Osteocyte (in vitro differentiated cells): ENCODE results near the gene HAAO. TPM values are rescaled to one million over a fixed set of nuclear protein-coding genes. Genes with fewer than 3 reads are reported as not detected.

Experiments used
- DNase-seq: peaks from one replicate; pipeline ENCODE4 v3.0.0; 2021; ENCODE audit warnings: mixed read lengths; ENCODE audit not compliant: unreplicated experiment; ENCODE audit errors: extremely low spot score
- H3K27ac Mint-ChIP-seq: one replicate; pipeline ENCODE4 v1.8.0; 2021; ENCODE audit warnings: mild to moderate bottlenecking, mixed read lengths; ENCODE audit not compliant: unreplicated experiment
- H3K27me3 Mint-ChIP-seq: one replicate; pipeline ENCODE4 v1.8.0; 2021; ENCODE audit warnings: mixed read lengths; ENCODE audit not compliant: unreplicated experiment
- H3K36me3 Mint-ChIP-seq: one replicate; pipeline ENCODE4 v1.8.0; 2021; ENCODE audit warnings: mixed read lengths; ENCODE audit not compliant: unreplicated experiment
- H3K4me1 Mint-ChIP-seq: one replicate; pipeline ENCODE4 v1.8.0; 2021; ENCODE audit warnings: mixed read lengths; ENCODE audit not compliant: unreplicated experiment
- H3K4me3 Mint-ChIP-seq: one replicate; pipeline ENCODE4 v1.8.0; 2021; ENCODE audit warnings: mild to moderate bottlenecking, moderate library complexity, mixed read lengths; ENCODE audit not compliant: unreplicated experiment
- H3K9me3 Mint-ChIP-seq: one replicate; pipeline ENCODE4 v1.8.0; 2021; ENCODE audit warnings: mixed read lengths; ENCODE audit not compliant: unreplicated experiment
- total RNA-seq: library from RNA; stranded (reverse); gene quantifications from 2 replicates; pipeline ENCODE4 v1.2.1, GENCODE V29; 2021
- TF ChIP-seq, protein P1 (sequence below): fragments of 200-600 bp; sonication (generic); IDR thresholded peaks from 2 replicates; pipeline ENCODE4 v1.5.0; 2021; ENCODE audit warnings: antibody characterized with exemption, mild to moderate bottlenecking, moderate library complexity

Gene HAAO
- total RNA-seq, 1 donor from 2014 or later: 1.1 TPM

DNA sequence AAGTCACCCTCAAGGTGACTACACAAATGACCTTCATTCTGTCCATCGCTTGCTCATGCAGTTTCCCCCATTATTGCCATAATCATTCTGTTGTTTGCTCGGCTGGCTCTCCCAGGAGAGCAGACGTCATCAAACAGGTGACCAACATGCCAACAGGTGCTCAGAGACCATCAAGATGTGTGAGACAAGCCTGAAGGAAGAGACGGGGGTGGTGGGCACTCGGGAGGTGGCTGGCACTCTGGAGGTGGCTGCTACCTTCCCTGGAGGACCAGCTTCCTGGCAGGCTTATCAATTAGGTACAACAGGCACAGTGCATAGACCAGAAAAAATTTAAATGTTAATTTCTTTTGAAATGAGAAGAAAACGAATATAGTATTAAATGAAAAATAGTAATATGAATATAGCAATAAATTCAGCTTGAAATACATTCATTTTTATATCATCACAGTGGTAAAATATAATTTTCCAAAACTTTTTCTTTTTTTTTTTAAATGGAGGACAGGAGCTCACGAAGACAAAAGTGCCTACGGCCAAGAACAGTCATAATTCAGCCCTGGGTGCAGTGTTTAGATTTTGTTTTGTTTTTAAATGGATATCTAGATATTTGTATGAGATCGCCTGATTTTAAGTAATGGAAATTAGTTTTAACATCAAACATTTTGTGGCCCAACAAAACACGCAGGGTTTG lies 16.9 kb upstream of the HAAO start:
- Mint-ChIP-seq H3K27ac (peak overlapping the region; percentile 84), H3K4me1 (peaks cover 17% of the 10 kb centered on the region), H3K4me3 (peak overlapping the region; percentile 71), H3K9me3 (no peaks in the 10 kb centered on the region), H3K27me3 (no peaks in the 10 kb centered on the region), H3K36me3 (no peaks in the 10 kb centered on the region)
- DNase-seq: no peak
- TF ChIP-seq, protein P1, sequence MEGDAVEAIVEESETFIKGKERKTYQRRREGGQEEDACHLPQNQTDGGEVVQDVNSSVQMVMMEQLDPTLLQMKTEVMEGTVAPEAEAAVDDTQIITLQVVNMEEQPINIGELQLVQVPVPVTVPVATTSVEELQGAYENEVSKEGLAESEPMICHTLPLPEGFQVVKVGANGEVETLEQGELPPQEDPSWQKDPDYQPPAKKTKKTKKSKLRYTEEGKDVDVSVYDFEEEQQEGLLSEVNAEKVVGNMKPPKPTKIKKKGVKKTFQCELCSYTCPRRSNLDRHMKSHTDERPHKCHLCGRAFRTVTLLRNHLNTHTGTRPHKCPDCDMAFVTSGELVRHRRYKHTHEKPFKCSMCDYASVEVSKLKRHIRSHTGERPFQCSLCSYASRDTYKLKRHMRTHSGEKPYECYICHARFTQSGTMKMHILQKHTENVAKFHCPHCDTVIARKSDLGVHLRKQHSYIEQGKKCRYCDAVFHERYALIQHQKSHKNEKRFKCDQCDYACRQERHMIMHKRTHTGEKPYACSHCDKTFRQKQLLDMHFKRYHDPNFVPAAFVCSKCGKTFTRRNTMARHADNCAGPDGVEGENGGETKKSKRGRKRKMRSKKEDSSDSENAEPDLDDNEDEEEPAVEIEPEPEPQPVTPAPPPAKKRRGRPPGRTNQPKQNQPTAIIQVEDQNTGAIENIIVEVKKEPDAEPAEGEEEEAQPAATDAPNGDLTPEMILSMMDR: no peak

DNA sequence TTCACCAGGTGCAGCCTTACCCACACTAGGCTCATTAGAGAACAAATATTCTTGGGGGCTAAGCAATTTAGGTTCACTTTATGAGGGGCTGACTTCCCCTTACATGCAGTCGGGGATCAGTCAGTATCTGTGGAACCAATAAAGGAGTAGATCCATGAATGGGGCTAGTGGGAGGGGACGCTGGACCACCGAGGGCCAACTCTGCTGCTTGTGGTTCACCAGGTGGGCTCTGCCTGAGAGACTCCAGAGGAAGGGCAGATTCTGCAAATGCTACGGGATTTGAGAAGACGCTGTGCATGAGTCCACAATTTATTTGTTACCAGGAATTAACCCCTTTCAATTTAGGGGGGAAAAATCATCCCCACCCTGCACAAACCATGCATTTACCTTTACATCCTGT lies 15.9 kb upstream of the HAAO start:
- Mint-ChIP-seq H3K27me3 (no peaks in the 10 kb centered on the region), H3K9me3 (peaks cover under 1% of the 10 kb centered on the region), H3K36me3 (no peaks in the 10 kb centered on the region), H3K4me1 (peaks cover 17% of the 10 kb centered on the region), H3K27ac (no peak overlapping the region), H3K4me3 (no peak overlapping the region)
- DNase-seq: no peak
- TF ChIP-seq, protein P1: no peak

DNA sequence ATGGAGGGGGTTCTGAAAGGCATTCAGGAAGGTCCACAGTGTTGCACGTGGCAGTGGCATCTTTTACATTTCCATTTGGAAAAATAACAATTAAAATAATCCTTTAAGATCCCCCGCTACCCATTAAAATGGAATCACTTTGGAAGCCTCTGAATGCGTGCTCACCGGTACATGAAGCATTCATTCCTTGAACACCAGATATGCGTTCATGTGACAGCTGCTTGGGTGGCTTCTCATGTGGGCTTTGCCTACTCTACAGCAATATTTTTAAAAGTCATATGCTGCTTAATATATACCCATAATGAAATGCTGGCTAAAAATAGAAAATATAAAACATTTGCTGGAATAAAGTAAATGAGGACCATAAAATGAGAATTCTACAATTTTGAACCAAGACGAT lies 14.4 kb upstream of the HAAO start:
- no peak for DNase-seq
- Mint-ChIP-seq H3K9me3 (peaks cover 4% of the 10 kb centered on the region), H3K27ac (no peak overlapping the region), H3K27me3 (peaks cover 2% of the 10 kb centered on the region), H3K4me1 (peaks cover 16% of the 10 kb centered on the region), H3K36me3 (no peaks in the 10 kb centered on the region), H3K4me3 (no peak overlapping the region)
- TF ChIP-seq, protein P1: no peak

DNA sequence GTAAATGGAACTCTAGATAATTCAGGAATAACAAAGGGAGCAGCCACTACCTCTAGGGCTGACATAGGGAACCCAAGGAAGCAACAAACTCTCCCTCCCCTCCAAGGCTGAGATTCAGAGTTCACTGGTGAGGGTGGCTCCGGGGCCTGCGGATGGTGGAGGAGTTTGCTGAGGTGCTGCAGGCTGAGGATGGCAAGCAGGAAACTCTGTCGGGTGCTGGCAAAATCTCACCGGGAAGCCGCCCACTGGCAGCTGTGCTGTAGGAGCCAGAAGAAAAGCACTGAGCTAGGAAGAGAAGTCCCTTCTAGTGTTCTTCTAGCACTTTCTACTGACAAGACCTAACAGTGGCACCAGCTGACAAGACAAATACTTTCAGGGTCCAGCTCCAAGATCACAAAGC lies 12.5 kb upstream of the HAAO start:
- DNase-seq: no peak
- no peak overlapping the region for H3K4me3 Mint-ChIP-seq
- peaks cover 2% of the 10 kb centered on the region for H3K27me3 Mint-ChIP-seq
- H3K9me3 Mint-ChIP-seq: peaks cover 4% of the 10 kb centered on the region
- TF ChIP-seq, protein P1: no peak
- H3K27ac Mint-ChIP-seq: no peak overlapping the region
- H3K4me1 Mint-ChIP-seq: peaks cover 21% of the 10 kb centered on the region
- H3K36me3 Mint-ChIP-seq: no peaks in the 10 kb centered on the region

DNA sequence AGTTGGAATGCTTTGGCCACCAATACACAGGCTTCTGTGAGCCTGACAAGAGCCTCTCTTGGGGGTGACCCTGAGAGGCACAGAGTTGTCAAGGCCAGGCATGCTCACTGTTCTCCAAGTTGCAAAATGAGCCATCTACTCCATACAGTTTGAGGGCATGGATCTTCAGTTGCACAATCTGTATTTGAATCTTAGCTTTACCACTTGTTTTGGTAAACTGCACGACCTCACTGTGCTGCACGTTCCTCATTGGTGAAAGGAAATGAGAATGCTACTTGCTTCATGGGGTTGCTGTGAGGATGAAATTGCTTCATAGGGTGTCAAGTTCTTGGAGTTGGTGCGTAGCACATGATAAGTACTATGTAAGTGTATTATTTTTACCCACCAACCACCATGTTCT lies 12.0 kb upstream of the HAAO start:
- TF ChIP-seq, protein P1: no peak
- H3K36me3 Mint-ChIP-seq: no peaks in the 10 kb centered on the region
- peaks cover 2% of the 10 kb centered on the region for H3K27me3 Mint-ChIP-seq
- H3K4me3 Mint-ChIP-seq: no peak overlapping the region
- DNase-seq: no peak
- peaks cover 18% of the 10 kb centered on the region for H3K4me1 Mint-ChIP-seq
- no peak overlapping the region for H3K27ac Mint-ChIP-seq
- H3K9me3 Mint-ChIP-seq: peaks cover 4% of the 10 kb centered on the region
